Measurements from ENCODE around the gene CCDC6.
"Not testable (repeated sequence)": the region's sequence is repeated elsewhere in the genome, so short reads cannot be mapped to it uniquely, and the experiment has no call there.

DNA sequence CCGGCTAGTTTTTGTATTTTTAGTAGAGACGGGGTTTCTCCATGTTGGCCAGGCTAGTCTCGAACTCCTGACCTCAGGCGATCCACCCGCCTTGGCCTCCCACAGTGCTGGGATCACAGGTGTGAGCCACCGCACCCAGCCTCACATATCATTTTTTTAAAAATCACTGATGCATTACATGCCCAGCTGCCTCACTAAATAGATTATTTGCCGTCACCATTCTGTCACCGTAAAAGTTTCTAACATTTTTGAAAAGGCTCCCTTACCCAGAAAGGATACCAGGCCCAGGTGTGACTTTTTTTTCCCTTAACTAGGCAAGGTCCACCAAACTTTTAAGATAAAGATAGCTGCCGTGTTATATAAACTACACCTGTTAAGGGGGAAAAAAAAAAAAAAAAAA, 30.1 kb downstream of the CCDC6 start:
- TF ChIP-seq, protein P1, sequence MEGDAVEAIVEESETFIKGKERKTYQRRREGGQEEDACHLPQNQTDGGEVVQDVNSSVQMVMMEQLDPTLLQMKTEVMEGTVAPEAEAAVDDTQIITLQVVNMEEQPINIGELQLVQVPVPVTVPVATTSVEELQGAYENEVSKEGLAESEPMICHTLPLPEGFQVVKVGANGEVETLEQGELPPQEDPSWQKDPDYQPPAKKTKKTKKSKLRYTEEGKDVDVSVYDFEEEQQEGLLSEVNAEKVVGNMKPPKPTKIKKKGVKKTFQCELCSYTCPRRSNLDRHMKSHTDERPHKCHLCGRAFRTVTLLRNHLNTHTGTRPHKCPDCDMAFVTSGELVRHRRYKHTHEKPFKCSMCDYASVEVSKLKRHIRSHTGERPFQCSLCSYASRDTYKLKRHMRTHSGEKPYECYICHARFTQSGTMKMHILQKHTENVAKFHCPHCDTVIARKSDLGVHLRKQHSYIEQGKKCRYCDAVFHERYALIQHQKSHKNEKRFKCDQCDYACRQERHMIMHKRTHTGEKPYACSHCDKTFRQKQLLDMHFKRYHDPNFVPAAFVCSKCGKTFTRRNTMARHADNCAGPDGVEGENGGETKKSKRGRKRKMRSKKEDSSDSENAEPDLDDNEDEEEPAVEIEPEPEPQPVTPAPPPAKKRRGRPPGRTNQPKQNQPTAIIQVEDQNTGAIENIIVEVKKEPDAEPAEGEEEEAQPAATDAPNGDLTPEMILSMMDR (IDR thresholded peaks at IDR 0.05) = not testable (repeated sequence)
- not testable (repeated sequence) for TF ChIP-seq POLR2A, POLR2AphosphoS5 (IDR thresholded peaks at IDR 0.05)

Measured in sigmoid colon (tissue), 4 donors.